GM21529 (cell line): ENCODE data around the gene CUL3.

ENCODE experiments used
- ATAC-seq: cut with Tn5 transposase; IDR thresholded peaks from one replicate; pipeline ENCODE4 v1.9.1; 2021; ENCODE audit not compliant: unreplicated experiment

The CUL3 gene

DNA sequence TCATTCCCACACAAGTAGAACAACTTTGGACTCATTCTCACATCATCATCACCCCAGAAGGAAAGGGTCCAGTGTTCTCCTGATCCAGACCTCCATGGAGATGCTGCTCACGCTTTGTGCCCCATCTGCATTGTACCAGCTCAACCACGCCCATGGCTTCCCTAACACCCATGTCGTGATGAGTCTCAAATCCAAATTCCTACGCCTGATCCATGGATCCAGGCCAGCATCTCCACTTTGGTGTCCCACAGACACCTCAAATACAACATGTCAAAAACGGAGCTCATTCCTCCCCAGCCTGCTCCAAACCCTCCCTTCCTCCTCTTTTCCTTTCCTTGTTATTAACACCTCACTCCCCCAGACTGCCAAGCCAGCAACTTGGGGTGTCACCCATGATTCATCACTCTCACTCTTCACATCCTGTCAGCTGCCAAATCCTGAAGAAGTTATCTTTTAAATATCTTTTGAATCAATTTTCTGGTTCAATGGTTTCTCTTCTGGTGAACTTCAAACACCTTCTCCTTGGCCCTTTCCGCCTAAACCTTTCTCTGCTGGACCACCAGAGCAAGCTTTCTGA lies 153.1 kb downstream of the CUL3 start:
- no peak for ATAC-seq

DNA sequence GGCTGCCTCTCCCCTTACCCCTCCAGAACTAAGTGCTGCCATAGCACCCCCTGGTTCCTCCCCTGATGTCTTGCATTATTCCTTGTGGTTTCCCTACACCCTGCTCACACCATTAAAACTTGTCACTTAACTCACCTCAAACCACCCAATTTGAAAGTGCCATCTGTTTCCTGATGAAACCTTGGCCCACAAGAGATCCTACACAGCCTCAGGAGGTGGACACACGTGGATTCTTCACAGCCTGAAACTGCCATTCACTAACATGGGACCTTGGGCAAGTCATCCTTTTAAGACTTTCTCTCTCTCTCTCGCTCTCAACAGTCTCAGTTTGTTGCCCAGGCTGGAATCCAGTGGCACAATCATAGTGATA lies 155.7 kb downstream of the CUL3 start:
- no peak for ATAC-seq

DNA sequence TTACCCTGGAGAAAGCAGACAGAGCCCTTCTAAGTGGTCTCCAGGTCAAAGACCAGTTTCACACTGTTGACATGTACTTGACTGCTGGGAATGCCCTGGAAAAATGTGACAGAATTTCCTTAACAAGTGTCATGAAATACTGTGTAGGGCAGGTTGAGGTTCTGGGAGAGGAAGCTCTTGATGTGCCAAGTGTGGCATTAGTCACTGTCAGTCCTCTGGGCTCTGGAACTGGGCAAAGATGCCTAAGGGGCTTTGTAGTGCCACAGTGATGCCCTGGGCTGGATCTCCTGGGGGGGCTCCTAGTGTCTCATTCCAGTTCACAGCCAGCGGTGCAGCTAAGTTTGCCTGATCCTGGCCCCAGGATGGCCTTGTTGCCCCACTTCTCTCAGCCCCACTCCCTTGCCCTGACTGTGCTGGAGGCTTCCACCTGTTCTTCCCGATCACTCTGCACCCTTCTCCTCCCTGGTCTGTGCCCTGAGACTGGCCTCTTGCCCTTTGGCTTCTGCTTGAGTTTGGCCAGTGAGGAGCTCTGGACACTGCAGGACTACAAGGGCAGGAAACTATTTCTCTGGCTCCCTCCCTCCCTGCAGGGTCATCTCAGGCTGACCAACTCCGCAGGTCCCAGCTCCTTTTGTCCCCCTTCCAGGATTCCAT lies 156.2 kb downstream of the CUL3 start:
- no peak for ATAC-seq

DNA sequence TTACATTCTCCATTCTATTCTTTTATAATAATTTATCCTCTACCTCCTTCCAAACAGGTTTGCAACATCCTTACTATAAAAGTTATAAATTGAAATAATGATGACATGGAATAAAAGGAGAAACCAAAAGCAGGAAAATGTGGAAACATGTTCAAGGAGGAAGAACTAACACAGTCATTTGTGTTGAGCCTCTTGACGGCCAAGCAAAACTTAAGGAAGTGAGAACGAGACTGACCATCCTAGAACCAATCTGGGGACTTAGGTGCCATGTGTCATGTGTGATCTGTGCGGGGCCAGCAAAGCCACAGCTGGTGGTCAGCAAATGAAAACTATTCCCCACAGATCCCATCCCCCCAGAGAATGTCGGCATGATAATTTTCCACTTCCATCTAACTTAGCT lies 157.7 kb downstream of the CUL3 start:
- ATAC-seq, result no peak

DNA sequence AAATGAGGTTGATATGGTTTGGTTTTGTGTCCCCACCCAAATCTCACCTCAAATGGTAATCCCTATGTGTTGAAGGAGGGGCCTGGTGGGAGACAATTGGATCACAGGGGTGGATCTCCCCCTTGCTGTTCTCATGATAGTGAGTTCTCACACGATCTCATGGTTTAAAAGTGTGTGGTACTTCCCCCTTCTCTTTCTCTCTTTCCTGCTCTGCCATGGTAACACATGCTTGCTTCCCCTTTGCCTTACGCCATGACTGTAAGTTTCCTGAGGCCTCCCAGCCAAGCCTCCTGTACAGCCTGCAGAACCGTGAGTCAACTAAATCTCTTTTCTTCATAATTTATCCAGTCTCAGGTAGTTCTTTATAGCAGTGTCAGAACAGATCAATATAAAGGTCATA lies 158.5 kb downstream of the CUL3 start:
- ATAC-seq, result no peak

DNA sequence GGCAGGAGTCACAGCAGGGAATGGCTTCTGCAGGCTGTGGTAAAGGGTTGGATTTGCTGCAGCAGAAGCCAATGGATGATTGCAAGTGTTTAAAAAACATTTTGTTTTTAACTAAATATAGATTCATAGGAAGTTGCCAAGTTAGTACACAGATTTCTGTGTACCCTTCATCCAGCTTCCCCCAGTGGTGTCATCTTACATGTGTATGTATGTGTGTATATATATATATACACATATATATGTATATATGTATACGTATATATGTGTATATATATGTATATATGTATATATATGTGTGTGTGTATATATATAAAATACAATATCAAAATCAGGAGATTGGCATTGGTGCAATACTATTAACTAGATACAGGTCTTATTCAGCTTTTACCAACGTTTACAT lies 164.1 kb downstream of the CUL3 start:
- no peak for ATAC-seq
